Measurements from ENCODE around the gene PLVAP. TPM values are rescaled to one million over a fixed set of nuclear protein-coding genes. Genes with fewer than 3 reads are reported as not detected.

PLVAP gene
- total and polyA plus RNA-seq, 2 donors (not counting 3 experiments of a cell fraction or from before 2014, with no cell fraction given) = 5.7 to 16.9 TPM

- H3K79me2 ChIP-seq (ENCODE audit: control insufficient read depth, insufficient read depth, low read length) = peaks cover 34% of the 10 kb centered on the region
- no peaks in the 10 kb centered on the region for H3K27me3 ChIP-seq (ENCODE audit: control insufficient read depth in 2 of 2, insufficient read depth in 2 of 2, low read length in 2 of 2)
- H3K36me3 ChIP-seq (ENCODE audit: control insufficient read depth in 2 of 2, extremely low read depth in 1 of 2, insufficient read depth in 2 of 2, low read length in 2 of 2) = peaks cover 6 to 15% of the 10 kb centered on the region in 2 experiments
- peaks cover 15% of the 10 kb centered on the region for H3K4me1 ChIP-seq (ENCODE audit: control insufficient read depth, extremely low read depth, insufficient read depth, low read length)
- peak overlapping the region; percentile 79 to 97 (median 90) for H3K4me3 ChIP-seq (replicated peaks in 1 of 3; ENCODE audit: insufficient read depth in 1 of 3, low read depth in 1 of 3, low read length in 3 of 3)
- ChIA-PET CTCF (no interaction called here), POLR2A (no interaction called here)
- intact Hi-C loops (cut with micrococcal nuclease) (no loop called here), dilution Hi-C loops (cut with MboI; ENCODE audit: extremely low pct_ligation_motif_present, low sequenced_read_pairs) (no loop called here)
- peak overlapping the region; percentile 92 for H3K4me2 ChIP-seq (ENCODE audit: insufficient read depth, low read length)
- BruUV-seq (replicated peaks) = no TSS peak
- peak overlapping the region; percentile 69 for H3K27ac ChIP-seq (ENCODE audit: insufficient read depth, low read depth, low read length)
- H3K9ac ChIP-seq (replicated peaks; ENCODE audit: extremely low read depth, insufficient read depth, low read length) = peak overlapping the region; percentile 90
- no peaks in the 10 kb centered on the region for H3K9me1 ChIP-seq (replicated peaks; ENCODE audit: control insufficient read depth, extremely low read depth, insufficient read depth, low read length)
- no peak overlapping the region for H2AFZ ChIP-seq (ENCODE audit: low read depth, low read length)
- no peaks in the 10 kb centered on the region for H3K9me3 ChIP-seq (replicated peaks; ENCODE audit: control insufficient read depth, insufficient read depth, low read length)
- TF ChIP-seq JUN (IDR thresholded peaks at IDR 0.05; ENCODE audit: borderline replicate concordance, insufficient read depth, insufficient read length, low read depth) (no peak), POLR2AphosphoS5 (IDR thresholded peaks at IDR 0.05; ENCODE audit: insufficient read depth, low read depth, low read length) (no peak), MAX (IDR thresholded peaks at IDR 0.05; ENCODE audit: insufficient read depth, insufficient read length) (no peak), FOS (IDR thresholded peaks at IDR 0.05; ENCODE audit: borderline replicate concordance, insufficient read depth, low read length) (no peak), EZH2 (IDR thresholded peaks at IDR 0.05; ENCODE audit: borderline replicate concordance, low read depth, low read length, severe bottlenecking) (no peak), POLR2A (IDR thresholded peaks at IDR 0.05; ENCODE audit: low read depth, low read length) (no peak), MYC (IDR thresholded peaks at IDR 0.05; ENCODE audit: low read depth, low read length) (no peak), GATA2 (IDR thresholded peaks at IDR 0.05; ENCODE audit: insufficient read depth, insufficient read length, low read depth, low read length) (no peak)
- TF ChIP-seq, protein P1, sequence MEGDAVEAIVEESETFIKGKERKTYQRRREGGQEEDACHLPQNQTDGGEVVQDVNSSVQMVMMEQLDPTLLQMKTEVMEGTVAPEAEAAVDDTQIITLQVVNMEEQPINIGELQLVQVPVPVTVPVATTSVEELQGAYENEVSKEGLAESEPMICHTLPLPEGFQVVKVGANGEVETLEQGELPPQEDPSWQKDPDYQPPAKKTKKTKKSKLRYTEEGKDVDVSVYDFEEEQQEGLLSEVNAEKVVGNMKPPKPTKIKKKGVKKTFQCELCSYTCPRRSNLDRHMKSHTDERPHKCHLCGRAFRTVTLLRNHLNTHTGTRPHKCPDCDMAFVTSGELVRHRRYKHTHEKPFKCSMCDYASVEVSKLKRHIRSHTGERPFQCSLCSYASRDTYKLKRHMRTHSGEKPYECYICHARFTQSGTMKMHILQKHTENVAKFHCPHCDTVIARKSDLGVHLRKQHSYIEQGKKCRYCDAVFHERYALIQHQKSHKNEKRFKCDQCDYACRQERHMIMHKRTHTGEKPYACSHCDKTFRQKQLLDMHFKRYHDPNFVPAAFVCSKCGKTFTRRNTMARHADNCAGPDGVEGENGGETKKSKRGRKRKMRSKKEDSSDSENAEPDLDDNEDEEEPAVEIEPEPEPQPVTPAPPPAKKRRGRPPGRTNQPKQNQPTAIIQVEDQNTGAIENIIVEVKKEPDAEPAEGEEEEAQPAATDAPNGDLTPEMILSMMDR (IDR thresholded peaks at IDR 0.05; ENCODE audit: extremely low read depth in 1 of 2, insufficient read depth in 1 of 2, low read depth in 1 of 2, low read length in 2 of 2) = no peak
- no peak for FAIRE-seq
- H4K20me1 ChIP-seq (replicated peaks; ENCODE audit: control insufficient read depth, extremely low read depth, insufficient read depth, low read length) = no peaks in the 10 kb centered on the region
- no peak for DNase-seq (ENCODE audit: low read depth, low spot score)
These were observed 67.1 kb downstream of the PLVAP start for GRCh38 chr19:17309965-17310461.

All from endothelial cell of umbilical vein (primary cell).